ENCODE results near the gene ANO8. TPM values are rescaled to one million over a fixed set of nuclear protein-coding genes. Genes with fewer than 3 reads are reported as not detected.

The ANO8 gene
- total and polyA plus RNA-seq, 2 of the 13 experiments (the other 11 are each of a cell fraction or from before 2014, with no cell fraction given), result 1.8 to 3.5 TPM

- TF ChIP-seq ATF5 (CRISPR knock-in tag; IDR thresholded peaks at IDR 0.05; ENCODE audit: low read depth), result no peak
- TF ChIP-seq ZNF335 (CRISPR knock-in tag; IDR thresholded peaks at IDR 0.05), result no peak
- TF ChIP-seq KLF12 (CRISPR knock-in tag; IDR thresholded peaks at IDR 0.05; ENCODE audit: borderline replicate concordance), result peak; percentile 59; the same call in 1 of the 2 replicates
- TF ChIP-seq SMYD3 (CRISPR knock-in tag; IDR thresholded peaks at IDR 0.05), result no peak
- TF ChIP-seq RARA (CRISPR knock-in tag; IDR thresholded peaks at IDR 0.05), result no peak
- no peak for TF ChIP-seq CREB1 (IDR thresholded peaks at IDR 0.05)
- TF ChIP-seq CREB1 (CRISPR knock-in tag; IDR thresholded peaks at IDR 0.05), result no peak
- TF ChIP-seq ZNF292 (CRISPR knock-in tag; IDR thresholded peaks at IDR 0.05; ENCODE audit: borderline replicate concordance, low read depth), result no peak
- no peak for TF ChIP-seq IRF1 (CRISPR knock-in tag; IDR thresholded peaks at IDR 0.05; ENCODE audit: low read depth)
- no peak for TF ChIP-seq ZNF225 (CRISPR knock-in tag; IDR thresholded peaks at IDR 0.05)
- TF ChIP-seq PLSCR1 (CRISPR knock-in tag; IDR thresholded peaks at IDR 0.05; ENCODE audit: borderline replicate concordance), result no peak
- no peak for TF ChIP-seq MZF1 (CRISPR knock-in tag; IDR thresholded peaks at IDR 0.05; ENCODE audit: borderline replicate concordance)
- peak; percentile 56; the same call in 1 of the 2 replicates for TF ChIP-seq ZNF891 (CRISPR knock-in tag; IDR thresholded peaks at IDR 0.05)
- TF ChIP-seq NCOA5 (CRISPR knock-in tag; IDR thresholded peaks at IDR 0.05), result no peak
- no peak for TF ChIP-seq ZNF451 (CRISPR knock-in tag; IDR thresholded peaks at IDR 0.05)
- no peak for TF ChIP-seq RFX1 (IDR thresholded peaks at IDR 0.05)
- no peak for TF ChIP-seq ZIK1 (CRISPR knock-in tag; IDR thresholded peaks at IDR 0.05; ENCODE audit: borderline replicate concordance, low read depth)
- TF ChIP-seq ZNF609 (CRISPR knock-in tag; IDR thresholded peaks at IDR 0.05; ENCODE audit: borderline replicate concordance), result no peak
- no peak for TF ChIP-seq FOXK1 (CRISPR knock-in tag; IDR thresholded peaks at IDR 0.05; ENCODE audit: borderline replicate concordance, low read depth)
- TF ChIP-seq ZBTB34 (CRISPR knock-in tag; IDR thresholded peaks at IDR 0.05), result no peak
- TF ChIP-seq ZNF557 (CRISPR knock-in tag; IDR thresholded peaks at IDR 0.05), result no peak
- no peak for TF ChIP-seq ZNF367 (CRISPR knock-in tag; IDR thresholded peaks at IDR 0.05; ENCODE audit: borderline replicate concordance)
- TF ChIP-seq SRSF9 (IDR thresholded peaks at IDR 0.05; ENCODE audit: borderline replicate concordance, insufficient read depth, low read depth, low read length, poor library complexity, severe bottlenecking), result no peak
Observed at GRCh38 chr19:17346109-17346671, 11.5 kb upstream of the ANO8 start (continued).
